Mesenchymal stem cell (in vitro differentiated cells and primary cell): Measurements from ENCODE around the gene SLC6A18.

Experiments
- DNase-seq: peaks from one replicate; pipeline ENCODE4 v3.0.0-alpha.2; 2013
- H2AFZ ChIP-seq: one replicate; pipeline ENCODE4 v1.6.1; 2013; ENCODE audit warnings: low read depth, mild to moderate bottlenecking, control low read depth, inconsistent platforms, low read length, moderate library complexity
- H2AK5ac ChIP-seq: 2 replicates; pipeline ENCODE4 v1.6.1; 2013; ENCODE audit warnings: low read length, moderate library complexity, mild to moderate bottlenecking, inconsistent platforms; ENCODE audit not compliant: severe bottlenecking
- H2BK120ac ChIP-seq: one replicate; pipeline ENCODE4 v1.6.1; 2013; ENCODE audit warnings: low read depth, mild to moderate bottlenecking, inconsistent platforms, low read length, moderate library complexity
- H2BK12ac ChIP-seq, 2 experiments: one replicate each; pipeline ENCODE4 v1.6.1; 2013; ENCODE audit warnings: inconsistent platforms in 2 of 2, low read length in 2 of 2, mild to moderate bottlenecking in 2 of 2, moderate library complexity in 2 of 2, control low read depth in 1 of 2
- H2BK15ac ChIP-seq: one replicate; pipeline ENCODE4 v1.6.1; 2013; ENCODE audit warnings: mild to moderate bottlenecking, low read depth, inconsistent platforms; ENCODE audit not compliant: poor library complexity, severe bottlenecking
- H2BK5ac ChIP-seq: 2 replicates; pipeline ENCODE4 v1.6.1; 2013; ENCODE audit warnings: low read depth, mild to moderate bottlenecking, low read length, control low read depth, inconsistent platforms; ENCODE audit not compliant: poor library complexity, severe bottlenecking
- H3K14ac ChIP-seq, 2 experiments: one replicate each; pipeline ENCODE4 v1.6.1; 2013; ENCODE audit warnings: inconsistent platforms in 2 of 2, low read length in 2 of 2, control low read depth in 1 of 2, mild to moderate bottlenecking in 1 of 2, moderate library complexity in 1 of 2
- H3K18ac ChIP-seq, 2 experiments: one replicate each; pipeline ENCODE4 v1.6.1; 2013; ENCODE audit warnings: inconsistent platforms in 2 of 2, low read length in 2 of 2, control low read depth in 1 of 2, low read depth in 1 of 2, mild to moderate bottlenecking in 1 of 2
- H3K23ac ChIP-seq, 2 experiments: one replicate each; pipeline ENCODE4 v1.6.1; 2013; ENCODE audit warnings: inconsistent platforms in 2 of 2, low read length in 2 of 2, mild to moderate bottlenecking in 2 of 2, moderate library complexity in 2 of 2, control low read depth in 1 of 2
- H3K27ac ChIP-seq: 2 replicates; pipeline ENCODE4 v1.5.1; 2013; ENCODE audit warnings: mild to moderate bottlenecking, moderate library complexity, low read length, control low read depth, inconsistent platforms; ENCODE audit not compliant: poor library complexity, severe bottlenecking
- H3K27me3 ChIP-seq, 2 experiments: 2 replicates each; pipeline versions ENCODE4 v1.6.1 to v1.7.0; 2013; ENCODE audit warnings: low read length in 2 of 2, mild to moderate bottlenecking in 2 of 2, moderate library complexity in 2 of 2, control low read depth in 1 of 2, inconsistent platforms in 1 of 2; ENCODE audit not compliant: control insufficient read depth in 1 of 2, insufficient read depth in 1 of 2
- H3K36me3 ChIP-seq, 2 experiments: 2 replicates each; pipeline versions ENCODE4 v1.6.1 to v1.7.0; 2013; ENCODE audit warnings: low read length in 2 of 2, control low read depth in 1 of 2, inconsistent platforms in 1 of 2, low read depth in 1 of 2, mild to moderate bottlenecking in 1 of 2; ENCODE audit not compliant: insufficient read depth in 2 of 2, control insufficient read depth in 1 of 2
- H3K4ac ChIP-seq, 2 experiments: one replicate each; pipeline ENCODE4 v1.6.1; 2013; ENCODE audit warnings: inconsistent platforms in 2 of 2, low read length in 2 of 2, mild to moderate bottlenecking in 2 of 2, moderate library complexity in 2 of 2, control low read depth in 1 of 2, low read depth in 1 of 2
- H3K4me1 ChIP-seq: 2 replicates; pipeline ENCODE4 v1.6.1; 2013; ENCODE audit warnings: low read depth, low read length, control low read depth; ENCODE audit not compliant: control insufficient read depth, insufficient read depth
- H3K4me2 ChIP-seq: 2 replicates; pipeline ENCODE4 v1.6.1; 2013; ENCODE audit warnings: low read length, mild to moderate bottlenecking, inconsistent platforms; ENCODE audit not compliant: poor library complexity, severe bottlenecking
- H3K4me3 ChIP-seq, 2 experiments: 2 replicates each; pipeline versions ENCODE4 v1.5.1 to v1.7.0; 2013; ENCODE audit warnings: low read length in 2 of 2, mild to moderate bottlenecking in 2 of 2, control low read depth in 1 of 2, low read depth in 1 of 2; ENCODE audit not compliant: insufficient read depth in 1 of 2
- H3K79me1 ChIP-seq: replicated peaks from 2 replicates; pipeline ENCODE4 v1.6.1; 2013; ENCODE audit warnings: mild to moderate bottlenecking, control low read depth, low read length, inconsistent platforms; ENCODE audit not compliant: poor library complexity, severe bottlenecking
- H3K9ac ChIP-seq: 2 replicates; pipeline ENCODE4 v1.7.0; 2013; ENCODE audit warnings: mild to moderate bottlenecking, low read length, moderate library complexity
- H3K9me3 ChIP-seq: 2 replicates; pipeline ENCODE4 v1.7.0; 2013; ENCODE audit warnings: mild to moderate bottlenecking, low read length; ENCODE audit not compliant: control insufficient read depth
- H4K8ac ChIP-seq: one replicate; pipeline ENCODE4 v1.6.1; 2013; ENCODE audit warnings: inconsistent platforms, mild to moderate bottlenecking, low read length, moderate library complexity
- H4K91ac ChIP-seq: one replicate; pipeline ENCODE4 v1.6.1; 2013; ENCODE audit warnings: mild to moderate bottlenecking, low read length, inconsistent platforms
- WGBS: methylation state at CpG from one replicate; pipeline ENCODE4 v1.1.7; 2013; ENCODE audit warnings: mixed read lengths; 5-methylcytosine and 5-hydroxymethylcytosine counted together

SLC6A18 gene

DNA sequence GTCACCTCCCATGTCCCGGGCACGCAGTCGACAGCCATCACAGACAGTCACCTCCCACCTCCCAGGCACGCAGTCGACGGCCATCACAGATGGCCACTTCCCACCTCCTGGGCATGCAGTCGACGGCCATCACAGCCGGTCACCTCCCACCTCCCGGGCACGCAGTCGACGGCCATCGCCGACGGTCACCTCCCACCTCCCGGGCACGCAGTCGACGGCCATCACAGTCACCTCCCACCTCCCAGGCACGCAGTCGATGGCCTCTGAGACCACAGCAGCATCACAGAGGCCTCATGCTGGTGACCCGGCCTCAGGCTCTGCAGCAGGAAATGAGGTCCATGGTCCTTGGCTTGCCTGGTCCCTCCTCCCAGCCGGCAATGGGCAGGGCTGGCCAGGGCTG is 29.3 kb upstream of the SLC6A18 start:
- Histone ChIP-seq H4K91ac (no peak overlapping the region), H3K27me3 (peaks cover 9 to 67% of the 10 kb centered on the region in 2 experiments), H3K9me3 (peaks cover 3% of the 10 kb centered on the region), H2BK12ac (no peak overlapping the region), H3K9ac (no peak overlapping the region), H2BK120ac (no peak overlapping the region), H3K27ac (no peak overlapping the region), H3K4ac (no peak overlapping the region), H3K23ac (no peak overlapping the region), H2BK5ac (no peak overlapping the region), H3K79me1 (no peaks in the 10 kb centered on the region), H2AK5ac (no peak overlapping the region), H4K8ac (no peak overlapping the region), H2BK15ac (no peak overlapping the region), H3K18ac (no peak overlapping the region), H3K4me3 (no peak overlapping the region), H3K36me3 (no peaks in the 10 kb centered on the region), H2AFZ (no peak overlapping the region), H3K14ac (no peak overlapping the region), H3K4me1 (no peaks in the 10 kb centered on the region), H3K4me2 (no peak overlapping the region)
- WGBS: 85% methylated on average over 24 of the region's 24 CpGs
- DNase-seq: no peak

DNA sequence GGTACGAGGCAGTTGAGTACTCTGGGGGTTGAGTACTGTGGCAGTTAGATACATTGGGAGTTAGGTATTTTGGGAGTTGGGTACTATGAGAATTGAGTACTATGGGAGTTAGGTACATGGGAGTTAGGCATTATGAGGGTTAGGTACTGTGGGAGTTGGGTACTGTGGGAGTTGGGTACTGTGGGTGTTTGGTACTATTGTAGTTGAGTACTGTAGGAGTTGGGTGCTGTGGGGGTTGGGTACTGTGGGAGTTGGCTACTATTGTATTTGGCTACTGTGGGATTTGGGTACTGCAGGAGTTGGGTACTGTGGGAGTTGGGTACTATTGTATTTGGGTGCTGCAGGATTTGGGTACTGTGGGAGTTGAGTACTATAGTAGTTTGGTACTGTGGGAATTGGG is 28.6 kb upstream of the SLC6A18 start:
- 51% methylated on average over 1 of the region's 1 CpG for WGBS

GRCh38 chr5:1197876-1198666 is 27.1 kb upstream of the SLC6A18 start:
- H4K91ac ChIP-seq: no peak overlapping the region
- no peak overlapping the region for H2AK5ac ChIP-seq
- H2BK15ac ChIP-seq: no peak overlapping the region
- H3K9ac ChIP-seq: no peak overlapping the region
- no peak overlapping the region for H2BK12ac ChIP-seq
- H3K4me2 ChIP-seq: no peak overlapping the region
- no peak overlapping the region for H3K4me3 ChIP-seq
- H3K4me1 ChIP-seq: no peaks in the 10 kb centered on the region
- H3K9me3 ChIP-seq: peaks cover 3% of the 10 kb centered on the region
- H3K4ac ChIP-seq: no peak overlapping the region
- DNase-seq: no peak
- H2BK120ac ChIP-seq: no peak overlapping the region
- no peak overlapping the region for H3K14ac ChIP-seq
- no peaks in the 10 kb centered on the region for H3K36me3 ChIP-seq
- H3K27me3 ChIP-seq: peaks cover 9 to 75% of the 10 kb centered on the region in 2 experiments
- no peak overlapping the region for H3K27ac ChIP-seq
- H2BK5ac ChIP-seq: no peak overlapping the region
- H3K23ac ChIP-seq: no peak overlapping the region
- H3K79me1 ChIP-seq: no peaks in the 10 kb centered on the region
- WGBS: 75% methylated on average over 7 of the region's 7 CpGs
- H3K18ac ChIP-seq: no peak overlapping the region
- H4K8ac ChIP-seq: no peak overlapping the region
- no peak overlapping the region for H2AFZ ChIP-seq

More for the DNA sequence above, 28.6 kb upstream of the SLC6A18 start:
- Histone ChIP-seq H3K9ac (no peak overlapping the region), H3K79me1 (no peaks in the 10 kb centered on the region), H3K4me2 (no peak overlapping the region), H3K27ac (no peak overlapping the region), H3K9me3 (peaks cover 3% of the 10 kb centered on the region), H4K8ac (no peak overlapping the region), H3K23ac (no peak overlapping the region), H2BK5ac (no peak overlapping the region), H3K36me3 (no peaks in the 10 kb centered on the region), H3K4me3 (no peak overlapping the region), H2AK5ac (no peak overlapping the region), H3K27me3 (peaks cover 9 to 70% of the 10 kb centered on the region in 2 experiments), H2BK15ac (no peak overlapping the region), H3K18ac (no peak overlapping the region), H2BK120ac (no peak overlapping the region), H3K4me1 (no peaks in the 10 kb centered on the region), H3K14ac (no peak overlapping the region), H4K91ac (no peak overlapping the region), H3K4ac (no peak overlapping the region), H2BK12ac (no peak overlapping the region), H2AFZ (no peak overlapping the region)
- DNase-seq: no peak

- Histone ChIP-seq H3K27me3 (peaks cover 9 to 77% of the 10 kb centered on the region in 2 experiments), H2AK5ac (no peak overlapping the region), H2BK5ac (no peak overlapping the region), H2BK12ac (no peak overlapping the region), H3K18ac (no peak overlapping the region), H3K9ac (no peak overlapping the region), H3K14ac (no peak overlapping the region), H3K4me1 (no peaks in the 10 kb centered on the region), H4K91ac (no peak overlapping the region), H3K27ac (no peak overlapping the region), H3K4ac (no peak overlapping the region), H4K8ac (no peak overlapping the region), H2AFZ (no peak overlapping the region), H3K4me2 (no peak overlapping the region), H2BK15ac (no peak overlapping the region), H3K4me3 (no peak overlapping the region), H3K23ac (no peak overlapping the region), H3K36me3 (no peaks in the 10 kb centered on the region), H3K79me1 (no peaks in the 10 kb centered on the region), H3K9me3 (peaks cover 3% of the 10 kb centered on the region), H2BK120ac (no peak overlapping the region)
- DNase-seq: no peak
Measured at GRCh38 chr5:1199340-1199648, 25.9 kb upstream of the SLC6A18 start.
